ENCODE results near the gene TARS3.
A peak's percentile ranks its signal among the peaks of the same experiment; 100 is the strongest.

DNA sequence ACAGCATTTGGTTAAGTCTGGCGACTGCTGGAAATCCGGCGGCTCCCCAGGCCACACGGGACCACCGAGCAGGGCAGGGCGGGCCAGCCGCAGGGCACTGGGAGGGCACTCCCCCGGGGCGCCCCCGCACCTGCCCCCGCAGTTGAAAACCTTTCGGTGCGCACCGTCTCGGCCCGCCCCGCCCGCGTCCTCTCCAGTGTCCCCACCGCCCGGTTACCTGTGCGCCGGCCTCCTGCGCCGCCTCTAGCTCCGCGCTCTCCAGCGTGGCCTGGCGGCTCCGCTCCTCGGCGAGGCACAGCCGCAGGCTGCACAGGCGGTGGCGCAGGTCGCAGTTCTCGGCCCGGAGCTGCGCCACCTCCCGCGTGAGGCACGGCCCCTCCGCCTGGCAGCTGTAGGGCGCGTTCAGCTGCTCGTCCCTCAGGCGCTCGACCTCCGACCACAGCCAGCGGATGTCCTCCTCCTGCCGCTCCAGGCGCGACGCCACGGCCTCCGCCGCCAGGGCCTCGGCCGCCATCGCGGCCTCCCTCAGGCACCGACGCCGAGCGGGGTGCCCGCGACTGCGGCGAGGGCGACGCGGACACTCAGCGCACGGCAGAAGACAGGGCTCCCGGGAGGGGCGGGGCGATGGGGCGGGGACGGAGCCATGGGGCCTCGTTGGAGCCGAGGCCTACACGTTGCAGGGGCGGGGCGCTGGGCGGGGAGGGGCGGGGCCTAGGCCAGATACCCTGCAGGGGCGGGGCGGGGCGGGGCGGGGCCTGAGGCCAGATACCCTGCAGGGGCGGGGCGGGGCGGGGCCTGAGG, at the start of gene TARS3:
- TF ChIP-seq, protein P1, sequence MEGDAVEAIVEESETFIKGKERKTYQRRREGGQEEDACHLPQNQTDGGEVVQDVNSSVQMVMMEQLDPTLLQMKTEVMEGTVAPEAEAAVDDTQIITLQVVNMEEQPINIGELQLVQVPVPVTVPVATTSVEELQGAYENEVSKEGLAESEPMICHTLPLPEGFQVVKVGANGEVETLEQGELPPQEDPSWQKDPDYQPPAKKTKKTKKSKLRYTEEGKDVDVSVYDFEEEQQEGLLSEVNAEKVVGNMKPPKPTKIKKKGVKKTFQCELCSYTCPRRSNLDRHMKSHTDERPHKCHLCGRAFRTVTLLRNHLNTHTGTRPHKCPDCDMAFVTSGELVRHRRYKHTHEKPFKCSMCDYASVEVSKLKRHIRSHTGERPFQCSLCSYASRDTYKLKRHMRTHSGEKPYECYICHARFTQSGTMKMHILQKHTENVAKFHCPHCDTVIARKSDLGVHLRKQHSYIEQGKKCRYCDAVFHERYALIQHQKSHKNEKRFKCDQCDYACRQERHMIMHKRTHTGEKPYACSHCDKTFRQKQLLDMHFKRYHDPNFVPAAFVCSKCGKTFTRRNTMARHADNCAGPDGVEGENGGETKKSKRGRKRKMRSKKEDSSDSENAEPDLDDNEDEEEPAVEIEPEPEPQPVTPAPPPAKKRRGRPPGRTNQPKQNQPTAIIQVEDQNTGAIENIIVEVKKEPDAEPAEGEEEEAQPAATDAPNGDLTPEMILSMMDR (IDR thresholded peaks at IDR 0.05): peak; percentile 29; the same call in 1 of the 2 replicates
- TF ChIP-seq POLR2AphosphoS5 (IDR thresholded peaks at IDR 0.05; ENCODE audit: low read depth, low read length): peak; percentile 79

Data from Panc1 (cell line).